Ectodermal cell (in vitro differentiated cells): Measurements from ENCODE around the gene HRH1.
A peak's percentile ranks its signal among the peaks of the same experiment; 100 is the strongest.
"Not testable (repeated sequence)": the region's sequence is repeated elsewhere in the genome, so short reads cannot be mapped to it uniquely, and the experiment has no call there.

ENCODE experiments used
- H3K27ac ChIP-seq: 2 replicates; pipeline ENCODE4 v1.7.0; 2013; ENCODE audit warnings: mild to moderate bottlenecking, low read depth, low read length; ENCODE audit not compliant: insufficient read depth, poor library complexity, severe bottlenecking
- H3K27me3 ChIP-seq: 2 replicates; pipeline ENCODE4 v1.7.0; 2013; ENCODE audit warnings: mild to moderate bottlenecking, low read length; ENCODE audit not compliant: insufficient read depth, control insufficient read depth, poor library complexity, severe bottlenecking
- H3K36me3 ChIP-seq: one replicate; pipeline ENCODE4 v1.7.0; 2013; ENCODE audit warnings: low read length; ENCODE audit not compliant: control insufficient read depth, insufficient read depth
- H3K4me1 ChIP-seq: one replicate; pipeline ENCODE4 v1.7.0; 2013; ENCODE audit warnings: low read length; ENCODE audit not compliant: control insufficient read depth, insufficient read depth
- H3K4me3 ChIP-seq: 2 replicates; pipeline ENCODE4 v1.7.0; 2013; ENCODE audit warnings: low read depth, low read length, control low read depth; ENCODE audit not compliant: insufficient read depth
- H3K9me3 ChIP-seq: 2 replicates; pipeline ENCODE4 v1.7.0; 2013; ENCODE audit warnings: mild to moderate bottlenecking, low read length, moderate library complexity; ENCODE audit not compliant: control insufficient read depth
- WGBS, 2 experiments: methylation state at CpG; one replicate each; pipeline ENCODE4 v1.1.7; 2013; ENCODE audit warnings: missing lambda C conversion rate in 2 of 2; 5-methylcytosine and 5-hydroxymethylcytosine counted together

HRH1 gene

DNA sequence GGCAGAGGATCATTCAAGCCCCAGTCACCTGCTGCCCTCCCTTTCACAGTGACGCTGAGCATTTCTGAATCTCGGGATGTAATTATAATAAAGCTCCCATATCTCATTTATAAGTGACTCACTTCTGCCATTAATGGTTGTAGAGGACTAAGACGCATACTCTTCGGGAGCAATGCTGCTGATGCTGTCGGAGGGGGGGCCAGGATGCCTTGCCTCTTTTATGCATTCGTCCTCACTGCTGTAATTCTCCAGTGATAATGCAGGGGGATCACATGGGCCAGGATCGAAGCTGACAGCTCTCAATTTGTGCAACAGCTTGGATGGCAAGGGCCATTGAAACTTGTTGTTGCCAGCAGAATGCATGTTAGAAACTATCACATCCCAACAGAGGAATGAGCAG, 3.1 kb downstream of the HRH1 start:
- no peak overlapping the region for H3K4me3 ChIP-seq
- H3K27ac ChIP-seq = no peak overlapping the region
- H3K9me3 ChIP-seq = no peaks in the 10 kb centered on the region
- H3K36me3 ChIP-seq = no peaks in the 10 kb centered on the region
- peaks cover 4% of the 10 kb centered on the region for H3K4me1 ChIP-seq
- 81 to 84% methylated on average over 7 of the region's 7 CpGs for WGBS, 2 experiments
- H3K27me3 ChIP-seq = peaks cover 54% of the 10 kb centered on the region

DNA sequence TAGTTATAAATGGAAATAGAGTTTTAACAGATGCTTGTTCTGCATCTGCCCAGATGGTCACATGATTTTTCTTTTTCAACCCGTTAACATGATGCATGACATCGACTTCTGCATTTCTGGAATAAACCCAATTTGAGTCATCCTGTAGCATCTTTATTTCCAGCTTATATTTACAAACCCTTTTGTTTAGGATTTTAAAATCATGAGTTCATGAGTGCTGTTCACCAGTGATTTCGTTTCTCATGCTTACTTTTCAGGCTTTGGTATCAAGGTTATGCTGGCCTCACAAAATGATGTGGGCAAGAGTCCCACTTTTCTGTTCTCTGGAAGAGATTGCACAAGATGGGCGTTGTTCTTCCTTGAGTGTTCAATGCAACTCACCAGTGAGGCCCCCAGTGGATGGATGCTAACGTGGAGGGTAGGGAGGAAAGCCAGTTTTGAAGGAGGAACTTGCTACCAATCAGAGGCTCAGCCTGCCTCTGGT, 5.2 kb downstream of the HRH1 start:
- Histone ChIP-seq H3K9me3 (no peaks in the 10 kb centered on the region), H3K4me3 (no peak overlapping the region), H3K4me1 (peaks cover 4% of the 10 kb centered on the region), H3K27ac (no peak overlapping the region), H3K27me3 (peaks cover 34% of the 10 kb centered on the region), H3K36me3 (no peaks in the 10 kb centered on the region)
- 75 to 79% methylated on average over 5 of the region's 5 CpGs for WGBS, 2 experiments

DNA sequence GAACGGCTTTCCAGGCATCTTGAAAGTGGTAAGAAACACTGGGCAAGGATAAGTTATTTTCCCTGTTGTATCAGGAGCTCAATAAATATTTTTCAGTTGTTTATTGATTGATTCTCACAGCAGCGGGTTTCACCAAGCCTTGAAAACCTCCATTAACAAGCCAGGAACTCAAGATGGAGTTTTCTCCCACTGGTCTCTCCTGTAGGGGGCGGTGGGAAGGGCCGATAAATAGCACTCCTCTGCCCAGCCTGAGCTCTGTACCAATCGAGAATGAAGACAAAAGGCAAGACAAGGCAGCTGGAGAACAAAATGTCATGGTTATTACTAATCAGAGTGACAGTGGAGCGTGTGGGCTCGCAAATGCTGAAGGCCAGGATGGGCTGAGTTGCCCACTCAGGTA, 7.4 kb downstream of the HRH1 start:
- WGBS, 2 experiments = 88% methylated on average over 7 of the region's 7 CpGs
- H3K4me3 ChIP-seq = no peak overlapping the region
- peaks cover 12% of the 10 kb centered on the region for H3K27me3 ChIP-seq
- H3K27ac ChIP-seq = no peak overlapping the region
- no peaks in the 10 kb centered on the region for H3K36me3 ChIP-seq
- H3K9me3 ChIP-seq = no peaks in the 10 kb centered on the region
- H3K4me1 ChIP-seq = no peaks in the 10 kb centered on the region

DNA sequence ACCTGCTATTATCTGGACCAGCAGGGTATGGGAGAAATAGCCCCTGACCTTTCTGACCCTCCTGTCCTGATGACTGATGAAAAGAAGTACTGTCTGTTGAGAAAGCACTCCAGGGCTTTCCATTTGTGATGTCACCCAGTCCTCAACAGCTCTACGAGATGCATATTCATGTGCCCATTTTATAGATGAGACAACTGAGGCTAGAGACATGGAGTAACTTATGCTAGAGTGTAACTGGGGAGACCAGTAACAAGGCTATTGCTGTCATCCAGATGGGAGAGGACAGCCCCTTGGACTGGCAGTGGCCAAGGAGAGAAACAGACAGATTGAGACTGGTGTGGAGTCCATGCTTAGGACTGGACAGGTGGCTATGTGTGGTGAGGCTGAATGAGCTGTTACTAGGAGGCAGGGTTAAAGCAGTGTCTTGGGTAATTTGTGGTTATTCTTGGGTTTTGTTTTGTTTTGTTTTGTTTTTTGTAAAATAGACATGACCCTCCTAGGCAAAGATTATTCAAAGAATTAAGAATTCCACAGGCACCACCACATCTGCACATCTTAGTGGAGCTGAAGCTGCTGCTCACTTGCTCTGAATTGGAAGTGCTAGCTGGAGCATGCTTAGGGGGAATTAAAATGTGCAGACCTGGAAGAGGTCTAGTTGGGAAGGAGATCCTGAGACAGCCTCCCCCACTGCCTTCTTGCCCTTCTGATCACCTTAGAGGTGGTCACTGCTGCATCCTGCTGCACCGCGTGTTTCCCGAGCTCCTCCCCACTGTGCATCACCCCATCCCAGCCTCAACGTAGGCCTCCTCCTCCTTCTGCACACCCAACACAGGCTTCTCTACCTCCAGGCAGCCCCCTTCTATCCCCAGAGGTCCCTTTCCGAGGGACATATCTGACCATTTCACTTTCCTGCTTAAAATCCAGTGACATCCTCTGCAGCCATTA, 8.4 kb downstream of the HRH1 start:
- 74 to 81% methylated on average over 6 of the region's 6 CpGs for WGBS, 2 experiments
- Histone ChIP-seq H3K4me1 (no peaks in the 10 kb centered on the region), H3K27me3 (peaks cover 2% of the 10 kb centered on the region), H3K36me3 (no peaks in the 10 kb centered on the region), H3K27ac (no peak overlapping the region), H3K9me3 (no peaks in the 10 kb centered on the region), H3K4me3 (no peak overlapping the region)

DNA sequence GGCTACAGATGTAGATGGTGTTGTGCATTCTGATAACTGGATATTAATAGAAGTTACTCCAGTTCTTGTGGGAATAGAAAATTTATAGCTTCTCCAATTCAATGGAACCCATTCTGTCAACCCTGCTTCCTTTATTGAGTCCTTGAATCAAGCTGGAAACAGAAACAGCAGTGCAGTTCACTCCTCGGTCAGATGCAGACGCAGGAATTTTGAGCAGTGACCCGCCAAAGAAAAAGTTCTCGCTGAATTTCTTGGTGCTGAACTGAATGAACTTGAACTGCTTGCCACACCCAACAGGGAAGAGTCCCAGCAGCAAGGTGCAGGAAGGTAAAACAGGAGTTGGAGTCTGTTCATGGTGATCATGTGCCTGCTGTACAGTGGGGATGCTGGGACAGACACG, 10.3 kb downstream of the HRH1 start:
- H3K36me3 ChIP-seq = no peaks in the 10 kb centered on the region
- H3K27ac ChIP-seq = no peak overlapping the region
- H3K27me3 ChIP-seq = no peaks in the 10 kb centered on the region
- no peaks in the 10 kb centered on the region for H3K9me3 ChIP-seq
- H3K4me3 ChIP-seq = no peak overlapping the region
- H3K4me1 ChIP-seq = peaks cover 7% of the 10 kb centered on the region
- 90 to 91% methylated on average over 5 of the region's 5 CpGs for WGBS, 2 experiments

DNA sequence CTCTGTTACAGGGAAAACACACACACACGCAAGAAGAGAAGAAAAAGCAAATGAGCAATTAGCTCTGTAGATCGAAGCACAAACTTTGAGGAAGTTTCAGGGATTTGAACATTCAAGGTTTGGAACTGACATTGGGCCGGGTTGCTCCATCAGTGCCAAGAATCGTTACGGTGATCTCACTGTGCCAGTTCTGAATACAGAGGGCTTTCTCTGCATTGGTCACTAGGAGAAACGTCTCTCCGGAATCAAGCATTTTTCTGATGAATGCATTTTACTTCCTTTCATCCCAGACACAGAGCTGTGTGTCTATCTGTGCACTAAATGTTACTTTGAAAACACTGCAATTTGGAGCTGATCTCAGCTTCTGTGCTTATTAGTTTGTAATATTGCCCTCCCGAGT, 11.2 kb downstream of the HRH1 start:
- Histone ChIP-seq H3K27ac (no peak overlapping the region), H3K36me3 (no peaks in the 10 kb centered on the region), H3K9me3 (no peaks in the 10 kb centered on the region), H3K27me3 (no peaks in the 10 kb centered on the region), H3K4me3 (no peak overlapping the region), H3K4me1 (peaks cover 7% of the 10 kb centered on the region)
- WGBS, 2 experiments = 92 to 95% methylated on average over 8 of the region's 8 CpGs

DNA sequence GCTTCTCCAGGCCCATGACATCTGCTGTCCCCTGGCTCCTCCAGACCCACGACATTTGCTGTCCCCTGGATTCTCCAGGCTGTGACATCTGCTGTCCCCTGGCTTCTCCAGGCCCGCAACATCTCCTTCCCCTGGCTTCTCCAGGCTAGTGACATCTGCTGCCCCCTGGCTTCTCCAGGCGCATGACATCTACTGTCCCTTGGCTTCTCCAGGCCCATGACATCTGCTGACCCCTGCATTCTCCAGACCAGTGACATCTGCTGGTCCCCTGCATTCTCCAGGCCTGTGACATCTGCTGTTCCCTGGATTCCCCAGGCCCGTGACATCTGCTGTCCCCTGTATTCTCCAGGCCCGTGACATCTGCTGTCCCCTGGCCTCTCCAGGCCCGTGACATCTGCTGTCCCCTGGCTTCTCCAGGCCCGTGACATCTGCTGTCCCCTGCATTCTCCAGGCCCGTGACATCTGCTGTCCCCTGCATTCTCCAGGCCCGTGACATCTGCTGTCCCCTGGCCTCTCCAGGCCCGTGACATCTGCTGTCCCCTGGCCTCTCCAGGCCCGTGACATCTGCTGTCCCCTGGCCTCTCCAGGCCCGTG, 12.6 kb downstream of the HRH1 start:
- not testable (repeated sequence) for H3K9me3 ChIP-seq, H3K27ac ChIP-seq, H3K4me3 ChIP-seq, H3K4me1 ChIP-seq, H3K36me3 ChIP-seq, H3K27me3 ChIP-seq
- WGBS, 2 experiments = 91 to 93% methylated on average over 9 to 11 of the region's 12 CpGs

DNA sequence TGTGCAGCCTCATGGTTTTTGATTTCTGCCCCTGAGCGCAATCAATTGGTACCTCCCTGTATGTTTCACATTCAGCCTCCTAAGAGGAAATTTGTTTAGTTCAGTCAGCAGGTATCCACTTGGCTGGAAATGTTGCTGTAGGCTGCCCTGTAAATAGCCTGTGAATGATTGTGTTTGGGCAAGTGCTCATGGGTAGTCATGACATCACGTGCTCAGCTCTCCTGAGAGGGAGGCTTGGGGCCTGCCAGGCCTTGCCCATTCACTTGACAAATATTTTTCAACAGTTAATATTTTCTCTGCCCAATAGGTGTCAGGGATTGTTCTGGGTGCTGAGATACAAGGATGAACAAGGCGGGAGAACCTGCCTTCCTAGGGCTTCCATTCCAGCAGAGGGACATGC, 13.3 kb downstream of the HRH1 start:
- no peaks in the 10 kb centered on the region for H3K9me3 ChIP-seq
- H3K27ac ChIP-seq = peak overlapping the region; percentile 26
- H3K36me3 ChIP-seq = no peaks in the 10 kb centered on the region
- no peak overlapping the region for H3K4me3 ChIP-seq
- H3K27me3 ChIP-seq = no peaks in the 10 kb centered on the region
- WGBS, 2 experiments = 90 to 99% methylated on average over 3 of the region's 3 CpGs
- peaks cover 7% of the 10 kb centered on the region for H3K4me1 ChIP-seq

DNA sequence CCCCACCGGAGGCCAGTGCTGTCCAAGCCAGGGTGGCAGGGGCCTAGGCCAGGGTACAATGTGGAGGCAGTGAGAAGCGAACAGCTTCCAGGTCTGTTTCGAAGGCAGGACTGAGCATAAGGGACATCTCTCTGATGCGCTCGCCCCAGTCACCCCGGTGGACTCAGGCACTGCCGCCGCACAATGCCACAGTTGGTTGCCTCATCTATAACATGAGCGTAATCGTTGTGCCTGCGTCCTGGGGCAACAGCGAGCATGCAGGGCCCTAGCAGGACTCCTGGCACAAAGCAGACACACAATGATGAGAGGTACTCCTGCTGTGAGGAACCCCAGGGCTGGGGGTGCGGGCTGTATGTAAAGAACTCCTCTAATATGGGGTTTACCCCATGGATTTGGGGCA, 14.1 kb downstream of the HRH1 start:
- Histone ChIP-seq H3K4me1 (peaks cover 7% of the 10 kb centered on the region), H3K9me3 (no peaks in the 10 kb centered on the region)
- WGBS, 2 experiments = 77 to 82% methylated on average over 13 of the region's 13 CpGs

More for the DNA sequence above, 14.1 kb downstream of the HRH1 start:
- no peaks in the 10 kb centered on the region for H3K27me3 ChIP-seq
- no peak overlapping the region for H3K27ac ChIP-seq
- H3K4me3 ChIP-seq = no peak overlapping the region
- H3K36me3 ChIP-seq = no peaks in the 10 kb centered on the region
